GM12878 (cell line): Measurements from ENCODE around the gene SCGB3A2. TPM values are rescaled to one million over a fixed set of nuclear protein-coding genes. Genes with fewer than 3 reads are reported as not detected.

ENCODE experiments used
- ATAC-seq: fragments of 200-7000 bp; cut with Tn5 transposase; 3 replicates; pipeline ENCODE4 v1.9.1; 2020; ENCODE audit warnings: mild to moderate bottlenecking, moderate library complexity
- BruUV-seq: library from RNA; stranded (reverse); fragments of 400-500 nt; replicated peaks from 2 replicates; lab custom pipeline; 2021; lab: Mats Ljungman, UMichigan
- CTCF ChIA-PET: fragments of 300-600 bp; sonication (Branson Sonifier 250); formaldehyde crosslinking; extraction: SDS; loops from one replicate; lab custom pipeline; 2021; ENCODE audit warnings: inconsistent platforms; lab: Yijun Ruan, JAX
- POLR2A ChIA-PET: fragments of 350-600 bp; formaldehyde crosslinking; extraction: SDS; loops from one replicate; lab custom pipeline; 2021; ENCODE audit warnings: inconsistent platforms; lab: Charles Lee
- RAD21 ChIA-PET: fragments of 300-600 bp; sonication (Branson Sonifier 250); formaldehyde crosslinking; loops from one replicate; lab custom pipeline; 2023; ENCODE audit warnings: antibody characterized with exemption; ENCODE audit not compliant: unreplicated experiment; lab: Charles Lee
- SMC1A ChIA-PET: fragments of 300-600 bp; sonication (Branson Sonifier 250); formaldehyde crosslinking; loops from one replicate; lab custom pipeline; 2023; ENCODE audit not compliant: unreplicated experiment, uncharacterized antibody; lab: Charles Lee
- DNase-seq: peaks from one replicate; pipeline ENCODE4 v3.0.0-alpha.2; 2011; ENCODE audit warnings: low read depth, low spot score
- FAIRE-seq: peaks from 3 replicates; lab custom pipeline; 2011; peaks lifted over from hg19 to GRCh38; lab: Jason Lieb, UNC
- H2AFZ ChIP-seq: 2 replicates; pipeline ENCODE4 v1.6.0; 2011; ENCODE audit warnings: low read depth, low read length, control low read depth; ENCODE audit not compliant: control insufficient read depth
- H3K27ac ChIP-seq: 2 replicates; pipeline ENCODE4 v1.5.1; 2011; ENCODE audit warnings: control low read depth; ENCODE audit not compliant: control insufficient read depth, insufficient read depth
- H3K27me3 ChIP-seq, 2 experiments: replicated peaks in 1 of 2; 2 replicates each; pipeline versions ENCODE4 v1.6.0 to v1.6.1; 2011; ENCODE audit warnings: low read length in 1 of 2; ENCODE audit not compliant: control insufficient read depth in 2 of 2, insufficient read depth in 2 of 2
- H3K36me3 ChIP-seq, 2 experiments: 2 replicates each; pipeline ENCODE4 v1.5.1; 2011; ENCODE audit warnings: low read length in 1 of 2; ENCODE audit not compliant: control insufficient read depth in 2 of 2, insufficient read depth in 2 of 2
- H3K4me1 ChIP-seq: 2 replicates; pipeline ENCODE4 v1.6.1; 2011; ENCODE audit warnings: mild to moderate bottlenecking, low read length, moderate library complexity, mixed read lengths; ENCODE audit not compliant: control insufficient read depth, insufficient read depth
- H3K4me2 ChIP-seq: 2 replicates; pipeline ENCODE4 v1.6.0; 2011; ENCODE audit warnings: control low read depth; ENCODE audit not compliant: control insufficient read depth, insufficient read depth
- H3K4me3 ChIP-seq: fragments of 200-600 bp; sonication (generic); 2 replicates; pipeline ENCODE4 v1.5.1; 2016
- H3K79me2 ChIP-seq: 2 replicates; pipeline ENCODE4 v1.6.0; 2011; ENCODE audit warnings: low read length; ENCODE audit not compliant: control insufficient read depth, insufficient read depth
- H3K9ac ChIP-seq: 2 replicates; pipeline ENCODE4 v1.8.0; 2011; ENCODE audit warnings: low read length, control low read depth, mixed read lengths; ENCODE audit not compliant: control insufficient read depth, insufficient read depth
- H3K9me3 ChIP-seq: replicated peaks from 3 replicates; pipeline ENCODE4 v1.5.1; 2011; ENCODE audit warnings: mild to moderate bottlenecking, low read length; ENCODE audit not compliant: control insufficient read depth, insufficient read depth
- H4K20me1 ChIP-seq: 2 replicates; pipeline ENCODE4 v1.6.0; 2011; ENCODE audit not compliant: control insufficient read depth, insufficient read depth
- CREM ChIP-seq: IDR thresholded peaks from 2 replicates; pipeline ENCODE4 v1.6.1; 2014; ENCODE audit warnings: antibody characterized with exemption, low read depth
- MEF2B ChIP-seq: fragments of 450-650 bp; IDR thresholded peaks from 2 replicates; pipeline ENCODE4 v1.6.1; 2018; ENCODE audit warnings: mild to moderate bottlenecking, moderate library complexity; ENCODE audit not compliant: partially characterized antibody, poor library complexity, severe bottlenecking
- MYC ChIP-seq: IDR thresholded peaks from 2 replicates; pipeline ENCODE4 v1.6.1; 2011; ENCODE audit warnings: mild to moderate bottlenecking, low read length, moderate library complexity, inconsistent platforms; ENCODE audit not compliant: insufficient read depth, insufficient replicate concordance, insufficient read length, severe bottlenecking
- NR2F1 ChIP-seq: fragments of 450-650 bp; conservative IDR thresholded peaks from 2 replicates; pipeline ENCODE4 v1.6.1; 2017; ENCODE audit warnings: mild to moderate bottlenecking
- STAT3 ChIP-seq: IDR thresholded peaks from 2 replicates; pipeline ENCODE4 v1.6.1; 2011; ENCODE audit warnings: low read depth, low read length, improper control_type of control experiment
- TCF12 ChIP-seq: IDR thresholded peaks from 2 replicates; pipeline ENCODE4 v1.6.1; 2011; ENCODE audit warnings: low read depth, mild to moderate bottlenecking, low read length
- ZNF274 ChIP-seq: IDR thresholded peaks from one replicate; pipeline ENCODE4 v1.8.0; 2011; ENCODE audit not compliant: insufficient read length, insufficient read depth
- WGBS: methylation state at CpG from one replicate; pipeline ENCODE4 v1.1.6; 2016; ENCODE audit warnings: low lambda C conversion rate; ENCODE audit not compliant: insufficient replicate concordance, insufficient coverage; ENCODE audit errors: missing lambda C conversion rate; 5-methylcytosine and 5-hydroxymethylcytosine counted together
- in situ Hi-C: fragments of 300-500 bp; cut with MboI; formaldehyde crosslinking; loops from 9 replicates; pipeline ENCODE4 v1.14.3; 2018; ENCODE audit warnings: mixed read lengths
- intact Hi-C: fragments of 100-400 bp; cut with micrococcal nuclease; formaldehyde crosslinking; loops from one replicate; pipeline ENCODE4 v1.14.2; 2022; ENCODE audit not compliant: unreplicated experiment
- polyA plus RNA-seq, 11 experiments: library from polyadenylated mRNA; depleted of rRNA in 4 of 11; unstranded in 6 of 11; stranded (reverse) in 5 of 11; fragments of >200 nt; fragmentation: Nextera tagmentation in 4 of 11; fragmentation: Illumina TruSeq in 1 of 11; extraction: Ambion mirVana in 4 of 11; extraction: Trizol in 1 of 11; gene quantifications; 1 replicate in 1 of 11; 2 replicates in 10 of 11; pipeline versions ENCODE4 v1.2.1 to v1.2.3, GENCODE V29; 2011 to 2016; ENCODE audit warnings: inconsistent platforms in 2 of 11, missing spikeins in 2 of 11, low read depth in 1 of 11
- total RNA-seq, 4 experiments: library from RNA; depleted of rRNA in 3 of 4; stranded (reverse); fragments of >200 nt in 3 of 4; fragmentation: Illumina TruSeq in 1 of 4; extraction: Trizol in 1 of 4; gene quantifications; 2 replicates each; pipeline versions ENCODE4 v1.2.1 to v1.2.3, GENCODE V29; 2013 to 2021
- TF ChIP-seq, protein P1 (sequence below): IDR thresholded peaks from 2 replicates; pipeline ENCODE4 v1.6.1; 2011; ENCODE audit warnings: low read depth, mild to moderate bottlenecking, low read length, moderate library complexity, borderline replicate concordance; ENCODE audit errors: extremely low read depth
- TF ChIP-seq, protein P2 (sequence below): fragments of 450-650 bp; formaldehyde crosslinking; IDR thresholded peaks from 2 replicates; pipeline ENCODE4 v1.4.0; 2020; ENCODE audit warnings: mild to moderate bottlenecking, moderate library complexity

Gene SCGB3A2
- total and polyA plus RNA-seq, 10 of the 15 experiments (the other 5 are each of a cell fraction or from before 2014, with no cell fraction given): 0.24 TPM; not detected in 9

DNA sequence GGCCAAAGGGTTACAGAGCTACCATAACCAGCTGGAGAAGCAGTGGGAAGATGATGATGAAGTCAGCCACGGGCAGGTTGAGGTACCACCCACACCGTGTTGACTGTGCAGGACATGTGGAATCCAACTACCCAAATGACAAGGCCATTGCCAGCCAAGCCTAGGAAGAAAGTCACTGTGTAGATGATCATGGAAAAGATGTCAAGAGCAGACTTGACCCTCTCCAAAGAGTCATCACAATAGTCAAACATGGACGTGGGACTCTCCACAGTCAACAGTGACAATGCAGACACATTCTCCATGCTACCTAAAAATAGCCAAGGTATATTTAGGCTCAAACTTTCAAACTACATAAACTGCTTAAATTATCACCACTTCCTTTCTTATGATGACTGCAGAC is 26.1 kb upstream of the SCGB3A2 start:
- H4K20me1 ChIP-seq: no peaks in the 10 kb centered on the region
- no peak for FAIRE-seq
- H3K36me3 ChIP-seq: no peaks in the 10 kb centered on the region
- ChIA-PET RAD21 (no interaction called here), SMC1A (no interaction called here), POLR2A (no interaction called here), CTCF (interaction anchor here (1.2 kb wide), 1 partner anchor 9 kb away, joined by 3 read pairs; no protein-coding TSS in a partner anchor)
- no peak overlapping the region for H3K9ac ChIP-seq
- H3K4me2 ChIP-seq: no peak overlapping the region
- intact Hi-C loops: no loop called here
- TF ChIP-seq MEF2B (no peak), MYC (no peak), CREM (no peak), STAT3 (no peak), TCF12 (no peak), NR2F1 (no peak), ZNF274 (no peak)
- TF ChIP-seq, protein P1, sequence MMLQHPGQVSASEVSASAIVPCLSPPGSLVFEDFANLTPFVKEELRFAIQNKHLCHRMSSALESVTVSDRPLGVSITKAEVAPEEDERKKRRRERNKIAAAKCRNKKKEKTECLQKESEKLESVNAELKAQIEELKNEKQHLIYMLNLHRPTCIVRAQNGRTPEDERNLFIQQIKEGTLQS: no peak
- TF ChIP-seq, protein P2, sequence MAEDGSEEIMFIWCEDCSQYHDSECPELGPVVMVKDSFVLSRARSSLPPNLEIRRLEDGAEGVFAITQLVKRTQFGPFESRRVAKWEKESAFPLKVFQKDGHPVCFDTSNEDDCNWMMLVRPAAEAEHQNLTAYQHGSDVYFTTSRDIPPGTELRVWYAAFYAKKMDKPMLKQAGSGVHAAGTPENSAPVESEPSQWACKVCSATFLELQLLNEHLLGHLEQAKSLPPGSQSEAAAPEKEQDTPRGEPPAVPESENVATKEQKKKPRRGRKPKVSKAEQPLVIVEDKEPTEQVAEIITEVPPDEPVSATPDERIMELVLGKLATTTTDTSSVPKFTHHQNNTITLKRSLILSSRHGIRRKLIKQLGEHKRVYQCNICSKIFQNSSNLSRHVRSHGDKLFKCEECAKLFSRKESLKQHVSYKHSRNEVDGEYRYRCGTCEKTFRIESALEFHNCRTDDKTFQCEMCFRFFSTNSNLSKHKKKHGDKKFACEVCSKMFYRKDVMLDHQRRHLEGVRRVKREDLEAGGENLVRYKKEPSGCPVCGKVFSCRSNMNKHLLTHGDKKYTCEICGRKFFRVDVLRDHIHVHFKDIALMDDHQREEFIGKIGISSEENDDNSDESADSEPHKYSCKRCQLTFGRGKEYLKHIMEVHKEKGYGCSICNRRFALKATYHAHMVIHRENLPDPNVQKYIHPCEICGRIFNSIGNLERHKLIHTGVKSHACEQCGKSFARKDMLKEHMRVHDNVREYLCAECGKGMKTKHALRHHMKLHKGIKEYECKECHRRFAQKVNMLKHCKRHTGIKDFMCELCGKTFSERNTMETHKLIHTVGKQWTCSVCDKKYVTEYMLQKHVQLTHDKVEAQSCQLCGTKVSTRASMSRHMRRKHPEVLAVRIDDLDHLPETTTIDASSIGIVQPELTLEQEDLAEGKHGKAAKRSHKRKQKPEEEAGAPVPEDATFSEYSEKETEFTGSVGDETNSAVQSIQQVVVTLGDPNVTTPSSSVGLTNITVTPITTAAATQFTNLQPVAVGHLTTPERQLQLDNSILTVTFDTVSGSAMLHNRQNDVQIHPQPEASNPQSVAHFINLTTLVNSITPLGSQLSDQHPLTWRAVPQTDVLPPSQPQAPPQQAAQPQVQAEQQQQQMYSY: no peak
- H2AFZ ChIP-seq: no peak overlapping the region
- ATAC-seq: no peak
- no peak overlapping the region for H3K4me3 ChIP-seq
- in situ Hi-C loops: no loop called here
- no peaks in the 10 kb centered on the region; a peak in 2 of 4 replicates for H3K27me3 ChIP-seq
- H3K9me3 ChIP-seq: no peaks in the 10 kb centered on the region
- H3K27ac ChIP-seq: no peak overlapping the region
- H3K4me1 ChIP-seq: no peaks in the 10 kb centered on the region
- BruUV-seq: no TSS peak
- WGBS: 10% methylated on average over 3 of the region's 3 CpGs
- H3K79me2 ChIP-seq: no peaks in the 10 kb centered on the region
- no peak for DNase-seq
